ENCODE data around the gene CDK5R1. TPM values are rescaled to one million over a fixed set of nuclear protein-coding genes. Genes with fewer than 3 reads are reported as not detected.
"Not testable (repeated sequence)": the region's sequence is repeated elsewhere in the genome, so short reads cannot be mapped to it uniquely, and the experiment has no call there.

Gene CDK5R1
- polyA plus RNA-seq (ENCODE audit: low read depth in 6 of 6) = 10 to 100 TPM in 1 of 6 donors, 1 to 10 TPM in 5; 2.7 to 11.5 (median 4.2) TPM

- Mint-ChIP-seq H3K9me3 (no peaks in the 10 kb centered on the region), H3K27ac (peak within 1 kb of the TSS in 5 of 6 donors; percentile 64 to 94 (median 85)), H3K36me3 (peaks cover 0 to 4% of the 10 kb centered on the region in 2 donors), H3K4me1 (peaks cover 25 to 65% (median 55%) of the 10 kb centered on the region in 3 donors), H3K27me3 (no peaks in the 10 kb centered on the region), H3K4me3 (peak within 1 kb of the TSS; percentile 80 to 93 (median 88))
- peak; percentile 77 for DNase-seq
- ATAC-seq (ENCODE audit: low read depth in 2 of 2) = peak; percentile 73 to 77
Measured at GRCh38 chr17:32486701-32487472, at the start of gene CDK5R1. Gene CDK5R1 (plus strand): TSS chr17:32486993. CDS start chr17:32487621, 628 bp downstream.

- Mint-ChIP-seq H3K4me1 (peaks cover 8 to 19% (median 17%) of the 10 kb centered on the region in 3 donors), H3K9me3 (peaks cover 0 to 7% (median 5%) of the 10 kb centered on the region in 7 donors), H3K27ac (no peak overlapping the region), H3K36me3 (peaks cover 0 to 8% of the 10 kb centered on the region in 2 donors), H3K4me3 (no peak overlapping the region), H3K27me3 (peaks cover 0 to 13% (median 13%) of the 10 kb centered on the region in 3 donors)
- no peak for DNase-seq
- ATAC-seq (ENCODE audit: low read depth in 2 of 2) = no peak
Measured at GRCh38 chr17:32440722-32441121, 46.1 kb upstream of the CDK5R1 start.

- DNase-seq (no peak), ATAC-seq (ENCODE audit: low read depth in 2 of 2) (no peak)
- peaks cover 0 to 8% (median 7%) of the 10 kb centered on the region in 3 donors for H3K27me3 Mint-ChIP-seq
- H3K9me3 Mint-ChIP-seq = no peaks in the 10 kb centered on the region
- H3K27ac Mint-ChIP-seq = no peak overlapping the region
- no peaks in the 10 kb centered on the region for H3K36me3 Mint-ChIP-seq
- peaks cover 16 to 29% (median 28%) of the 10 kb centered on the region in 3 donors for H3K4me1 Mint-ChIP-seq
- peak overlapping the region in 2 of 8 donors; percentile 80 to 83 for H3K4me3 Mint-ChIP-seq
Measured at GRCh38 chr17:32441886-32442285, 44.9 kb upstream of the CDK5R1 start.

GRCh38 chr17:32443827-32444300, 42.9 kb upstream of the CDK5R1 start:
- DNase-seq (no peak), ATAC-seq (ENCODE audit: low read depth in 2 of 2) (no peak)
- H3K27ac Mint-ChIP-seq = peak overlapping the region in 4 of 6 donors; percentile 79 to 93 (median 86)
- no peaks in the 10 kb centered on the region for H3K36me3 Mint-ChIP-seq
- H3K4me3 Mint-ChIP-seq = peak overlapping the region; percentile 83 to 98 (median 90)
- H3K27me3 Mint-ChIP-seq = no peaks in the 10 kb centered on the region
- H3K9me3 Mint-ChIP-seq = no peaks in the 10 kb centered on the region
- H3K4me1 Mint-ChIP-seq = peaks cover 19 to 35% (median 32%) of the 10 kb centered on the region in 3 donors

- Mint-ChIP-seq H3K9me3 (no peaks in the 10 kb centered on the region), H3K27me3 (no peaks in the 10 kb centered on the region), H3K4me1 (peaks cover 22 to 35% (median 32%) of the 10 kb centered on the region in 3 donors), H3K36me3 (no peaks in the 10 kb centered on the region), H3K4me3 (peak within 1 kb of the TSS; percentile 83 to 98 (median 93)), H3K27ac (peak within 1 kb of the TSS; percentile 2 to 95 (median 86))
- peak; percentile 96 for ATAC-seq (ENCODE audit: low read depth in 2 of 2)
- peak; percentile 99 for DNase-seq
Measured at GRCh38 chr17:32444301-32445073, 42.3 kb upstream of the CDK5R1 start, which contains the start of gene PSMD11. Gene PSMD11 (plus strand): TSS chr17:32444510. CDS start chr17:32444524, 14 bp downstream.

- H3K27me3 Mint-ChIP-seq = no peaks in the 10 kb centered on the region
- DNase-seq (no peak), ATAC-seq (ENCODE audit: low read depth in 2 of 2) (no peak)
- peak overlapping the region; percentile 2 to 95 (median 86) for H3K27ac Mint-ChIP-seq
- no peaks in the 10 kb centered on the region for H3K36me3 Mint-ChIP-seq
- peaks cover 23 to 37% (median 32%) of the 10 kb centered on the region in 3 donors for H3K4me1 Mint-ChIP-seq
- H3K9me3 Mint-ChIP-seq = no peaks in the 10 kb centered on the region
- H3K4me3 Mint-ChIP-seq = peak overlapping the region; percentile 83 to 98 (median 93)
Measured at GRCh38 chr17:32445074-32445415, 41.7 kb upstream of the CDK5R1 start.

- H3K4me1 Mint-ChIP-seq = peaks cover 25 to 37% (median 32%) of the 10 kb centered on the region in 3 donors
- H3K9me3 Mint-ChIP-seq = no peaks in the 10 kb centered on the region
- H3K27me3 Mint-ChIP-seq = no peaks in the 10 kb centered on the region
- H3K4me3 Mint-ChIP-seq = peak overlapping the region; percentile 83 to 98 (median 93)
- H3K36me3 Mint-ChIP-seq = no peaks in the 10 kb centered on the region
- H3K27ac Mint-ChIP-seq = peak overlapping the region in 5 of 6 donors; percentile 2 to 95 (median 92)
- DNase-seq (no peak), ATAC-seq (ENCODE audit: low read depth in 2 of 2) (no peak)
Measured at GRCh38 chr17:32445497-32445896, 41.3 kb upstream of the CDK5R1 start.

GRCh38 chr17:32445971-32446370, 40.8 kb upstream of the CDK5R1 start:
- H3K27me3 Mint-ChIP-seq = no peaks in the 10 kb centered on the region
- ATAC-seq (ENCODE audit: low read depth in 2 of 2) (no peak), DNase-seq (no peak)
- no peaks in the 10 kb centered on the region for H3K36me3 Mint-ChIP-seq
- H3K4me1 Mint-ChIP-seq = peaks cover 26 to 37% (median 32%) of the 10 kb centered on the region in 3 donors
- H3K4me3 Mint-ChIP-seq = peak overlapping the region; percentile 83 to 98 (median 93)
- peak overlapping the region in 2 of 6 donors; percentile 12 to 92 for H3K27ac Mint-ChIP-seq
- no peaks in the 10 kb centered on the region for H3K9me3 Mint-ChIP-seq

- ATAC-seq (ENCODE audit: low read depth in 2 of 2) (no peak), DNase-seq (no peak)
- peak overlapping the region in 2 of 8 donors; percentile 5 to 83 for H3K4me3 Mint-ChIP-seq
- no peaks in the 10 kb centered on the region for H3K36me3 Mint-ChIP-seq
- H3K27ac Mint-ChIP-seq = peak overlapping the region in 1 of 6 donors; percentile 10
- H3K4me1 Mint-ChIP-seq = peaks cover 26 to 37% (median 32%) of the 10 kb centered on the region in 3 donors
- no peaks in the 10 kb centered on the region for H3K9me3 Mint-ChIP-seq
- H3K27me3 Mint-ChIP-seq = no peaks in the 10 kb centered on the region
Measured at GRCh38 chr17:32446949-32447348, 39.8 kb upstream of the CDK5R1 start.

GRCh38 chr17:32449963-32450362, 36.8 kb upstream of the CDK5R1 start:
- peaks cover 28 to 35% (median 32%) of the 10 kb centered on the region in 3 donors for H3K4me1 Mint-ChIP-seq
- H3K27me3 Mint-ChIP-seq = no peaks in the 10 kb centered on the region
- H3K4me3 Mint-ChIP-seq = peak overlapping the region in 1 of 8 donors; percentile 29
- H3K9me3 Mint-ChIP-seq = no peaks in the 10 kb centered on the region
- no peak for DNase-seq
- ATAC-seq (ENCODE audit: low read depth in 2 of 2) = no peak
- no peak overlapping the region for H3K27ac Mint-ChIP-seq
- peaks cover 11 to 16% of the 10 kb centered on the region in 2 donors for H3K36me3 Mint-ChIP-seq

GRCh38 chr17:32450379-32450778, 36.4 kb upstream of the CDK5R1 start:
- not testable (repeated sequence) for H3K27me3 Mint-ChIP-seq; ATAC-seq (ENCODE audit: low read depth in 2 of 2); DNase-seq; H3K4me3 Mint-ChIP-seq; H3K27ac Mint-ChIP-seq; H3K9me3 Mint-ChIP-seq
- Mint-ChIP-seq H3K4me1 (peaks cover 24 to 31% (median 28%) of the 10 kb centered on the region in 3 donors), H3K36me3 (peaks cover 14 to 19% of the 10 kb centered on the region in 2 donors)

- no peaks in the 10 kb centered on the region for H3K9me3 Mint-ChIP-seq
- H3K36me3 Mint-ChIP-seq = peaks cover 14 to 19% of the 10 kb centered on the region in 2 donors
- ATAC-seq (ENCODE audit: low read depth in 2 of 2) (no peak), DNase-seq (no peak)
- no peaks in the 10 kb centered on the region for H3K27me3 Mint-ChIP-seq
- peaks cover 9 to 21% (median 15%) of the 10 kb centered on the region in 3 donors for H3K4me1 Mint-ChIP-seq
- peak overlapping the region in 1 of 6 donors; percentile 36 for H3K27ac Mint-ChIP-seq
- H3K4me3 Mint-ChIP-seq = no peak overlapping the region
Measured at GRCh38 chr17:32451879-32452278, 34.9 kb upstream of the CDK5R1 start.

- DNase-seq = no peak
- H3K9me3 Mint-ChIP-seq = no peaks in the 10 kb centered on the region
- peak overlapping the region in 1 of 6 donors; percentile 36 for H3K27ac Mint-ChIP-seq
- no peak overlapping the region for H3K4me3 Mint-ChIP-seq
- peaks cover 5 to 17% (median 11%) of the 10 kb centered on the region in 3 donors for H3K4me1 Mint-ChIP-seq
- H3K27me3 Mint-ChIP-seq = no peaks in the 10 kb centered on the region
- H3K36me3 Mint-ChIP-seq = peaks cover 14 to 19% of the 10 kb centered on the region in 2 donors
- ATAC-seq (ENCODE audit: low read depth in 2 of 2) = no peak
Measured at GRCh38 chr17:32452281-32452680, 34.5 kb upstream of the CDK5R1 start.

Data from naive B cell (primary cell).